Right lobe of liver (tissue), 4 donors: ENCODE data around the gene IL21R.

Source experiments
- CTCF ChIP-seq, 4 donors: fragments of 200-600 bp in 3 of 4; fragments of 450-650 bp in 1 of 4; IDR thresholded peaks; one replicate each; pipeline versions ENCODE4 v1.5.1 to v1.8.0; 2016 to 2022; ENCODE audit warnings: antibody characterized with exemption in 4 of 4, mild to moderate bottlenecking in 2 of 4
- POLR2A ChIP-seq: fragments of 450-650 bp; IDR thresholded peaks from one replicate; pipeline ENCODE4 v1.6.1; 2017; ENCODE audit warnings: antibody characterized with exemption, mild to moderate bottlenecking
- donor health status: DM: no; HTN: no; CAD: no.
- donor health status: DM: no; HTN: no; CAD: no.
- donor health status: DM: no; HTN: yes; CAD: no.

GRCh38 chr16:27432558-27432957, 30.6 kb downstream of the IL21R start:
- TF ChIP-seq CTCF (IDR thresholded peaks at IDR 0.05) (no peak), POLR2A (no peak)
